Body of pancreas (tissue), 4 donors: ENCODE measurements around the gene SMC5.

Source experiments
- POLR2A ChIP-seq, 3 donors: fragments of 450-650 bp; IDR thresholded peaks; one replicate each; pipeline ENCODE4 v1.6.1; 2016; ENCODE audit warnings: antibody characterized with exemption in 3 of 3, mild to moderate bottlenecking in 2 of 3
- TF ChIP-seq, protein P1 (sequence below), 7 experiments: fragments of 450-650 bp in 4 of 7; fragments of 200-600 bp in 3 of 7; sonication (generic) in 3 of 7; IDR thresholded peaks; one replicate each; pipeline ENCODE4 v1.5.1; 2016 to 2019; ENCODE audit warnings: antibody characterized with exemption in 7 of 7

DNA sequence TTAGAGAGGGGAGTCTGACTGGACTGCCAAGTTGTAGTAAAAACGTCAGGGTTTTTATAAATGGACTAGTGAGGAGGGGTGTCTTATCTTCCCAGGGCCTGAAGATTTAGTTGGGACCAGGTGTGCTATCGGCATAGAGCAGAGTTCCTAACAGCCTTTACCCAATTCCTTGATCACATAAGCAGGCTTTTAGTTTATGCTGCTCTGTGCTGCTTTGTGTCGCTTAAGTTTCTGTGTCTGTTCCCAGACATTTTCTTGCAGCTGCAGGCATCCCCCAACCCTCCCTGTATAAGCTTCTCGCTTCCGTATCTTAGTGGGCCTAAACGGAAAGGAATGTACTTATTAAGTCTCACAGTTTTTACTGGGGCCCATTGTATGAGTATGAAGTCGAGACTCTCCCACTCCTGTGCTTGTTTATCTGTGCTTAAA is 2.6 kb upstream of the SMC5 start:
- TF ChIP-seq, protein P1, sequence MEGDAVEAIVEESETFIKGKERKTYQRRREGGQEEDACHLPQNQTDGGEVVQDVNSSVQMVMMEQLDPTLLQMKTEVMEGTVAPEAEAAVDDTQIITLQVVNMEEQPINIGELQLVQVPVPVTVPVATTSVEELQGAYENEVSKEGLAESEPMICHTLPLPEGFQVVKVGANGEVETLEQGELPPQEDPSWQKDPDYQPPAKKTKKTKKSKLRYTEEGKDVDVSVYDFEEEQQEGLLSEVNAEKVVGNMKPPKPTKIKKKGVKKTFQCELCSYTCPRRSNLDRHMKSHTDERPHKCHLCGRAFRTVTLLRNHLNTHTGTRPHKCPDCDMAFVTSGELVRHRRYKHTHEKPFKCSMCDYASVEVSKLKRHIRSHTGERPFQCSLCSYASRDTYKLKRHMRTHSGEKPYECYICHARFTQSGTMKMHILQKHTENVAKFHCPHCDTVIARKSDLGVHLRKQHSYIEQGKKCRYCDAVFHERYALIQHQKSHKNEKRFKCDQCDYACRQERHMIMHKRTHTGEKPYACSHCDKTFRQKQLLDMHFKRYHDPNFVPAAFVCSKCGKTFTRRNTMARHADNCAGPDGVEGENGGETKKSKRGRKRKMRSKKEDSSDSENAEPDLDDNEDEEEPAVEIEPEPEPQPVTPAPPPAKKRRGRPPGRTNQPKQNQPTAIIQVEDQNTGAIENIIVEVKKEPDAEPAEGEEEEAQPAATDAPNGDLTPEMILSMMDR (IDR thresholded peaks at IDR 0.05), result no peak
- peak in 2 of 3 donors; percentile 38 to 42 for TF ChIP-seq POLR2A (IDR thresholded peaks at IDR 0.05)
